ENCODE measurements around the gene NGB.

The NGB gene

DNA sequence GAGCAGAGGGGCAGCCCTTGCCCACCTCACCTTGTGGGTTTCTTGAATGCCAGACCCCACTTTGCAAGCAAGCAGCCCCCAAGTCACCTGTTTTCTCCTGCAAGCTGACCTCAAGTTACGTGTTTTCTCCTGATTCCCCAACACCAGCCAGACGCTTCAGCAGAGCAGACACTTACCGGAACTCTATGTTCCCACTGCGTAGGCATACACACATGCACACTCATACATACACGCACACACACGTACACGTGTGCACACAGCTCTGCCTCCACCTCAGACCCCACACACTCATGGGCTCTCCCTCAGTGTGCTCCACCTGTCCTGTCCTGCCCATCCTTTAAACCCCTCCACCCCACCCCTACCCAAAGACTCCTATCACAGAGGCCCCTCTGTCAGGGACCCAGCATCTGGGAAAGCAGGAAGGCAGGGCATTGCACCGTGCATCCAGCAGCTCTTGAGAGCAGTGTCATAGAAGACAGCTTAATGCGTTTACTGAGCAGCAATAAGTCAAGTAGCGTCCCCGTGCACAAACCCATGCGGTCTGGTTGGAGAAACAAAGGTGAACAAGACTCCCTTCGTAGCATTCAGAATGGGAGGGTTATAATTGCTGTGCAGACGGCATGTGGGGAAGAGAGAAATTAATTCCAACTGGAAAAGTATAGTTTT lies 45.0 kb downstream of the NGB start:
- DNase-seq, result no peak

DNA sequence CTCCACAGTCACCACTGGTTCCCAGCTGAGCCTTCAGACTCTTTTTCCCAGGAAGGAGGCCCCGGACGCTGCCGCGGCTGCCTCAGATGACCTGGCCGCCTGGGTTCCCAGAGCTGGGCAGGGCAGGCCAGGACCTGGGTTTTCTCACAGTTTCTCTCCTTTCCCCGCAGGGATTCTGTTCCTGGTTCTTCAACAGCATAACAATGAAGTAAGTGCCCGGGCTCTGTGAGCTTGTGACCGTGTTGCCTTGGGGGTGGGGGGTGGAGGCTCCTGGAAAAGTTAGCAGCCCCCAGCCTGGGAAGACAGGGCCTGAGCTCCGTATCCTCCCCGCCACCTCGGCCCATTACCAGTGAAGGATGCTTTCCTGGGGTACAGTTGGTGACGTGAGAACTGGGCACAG lies 45.8 kb downstream of the NGB start:
- no peak for DNase-seq

DNA sequence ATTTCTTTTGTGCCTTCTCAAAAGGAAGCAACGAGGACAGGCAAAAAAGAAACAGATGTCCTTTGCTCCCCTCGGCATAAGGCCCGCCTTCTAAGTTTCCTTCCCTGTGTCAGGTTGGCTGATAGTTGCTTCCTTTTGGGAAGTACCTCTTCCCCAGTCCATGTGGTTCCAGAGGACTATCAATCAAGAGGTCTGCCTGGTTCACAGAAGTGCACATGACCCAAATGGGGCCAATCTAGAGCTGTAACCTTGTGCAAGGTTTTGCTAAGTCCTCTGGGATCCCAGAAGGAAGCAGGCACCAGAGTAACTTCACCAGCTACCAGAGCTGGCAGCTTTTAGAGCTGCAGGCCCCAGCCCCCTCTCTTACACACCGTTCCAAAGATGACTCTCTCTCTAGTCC lies 46.8 kb downstream of the NGB start:
- DNase-seq, result no peak

DNA sequence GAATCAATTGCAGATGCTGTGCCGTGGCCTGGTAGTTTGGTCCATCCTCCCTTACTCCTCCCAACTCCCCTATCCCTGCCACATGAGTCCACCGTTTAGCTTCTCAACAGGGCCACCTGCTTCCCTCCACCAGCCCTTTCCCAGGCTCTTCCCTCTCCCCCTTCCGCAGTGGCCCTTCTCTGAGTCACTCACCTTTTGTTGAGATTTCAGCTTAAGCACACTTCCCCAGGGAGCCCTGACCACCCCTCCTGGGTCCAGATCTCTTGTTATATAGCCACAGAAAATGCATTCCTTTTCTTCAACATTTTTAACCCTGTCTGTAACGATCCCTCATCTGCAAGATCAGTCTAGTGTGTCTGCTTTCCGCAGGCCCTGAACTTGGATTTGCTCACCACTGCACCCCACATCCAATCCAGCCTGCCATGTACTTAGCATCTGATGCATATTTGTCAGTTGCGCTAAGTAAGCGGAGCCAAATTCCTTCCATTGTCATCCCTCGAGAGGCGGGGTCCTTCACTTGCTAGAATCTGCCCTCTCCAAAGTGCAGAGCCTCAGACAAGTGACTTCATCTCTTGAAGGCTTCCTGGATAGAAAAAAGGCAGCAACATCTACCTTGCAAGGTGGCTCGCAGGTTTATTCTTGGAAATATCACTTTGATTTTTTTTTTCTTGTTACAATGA lies 48.3 kb downstream of the NGB start:
- DNase-seq, result no peak

DNA sequence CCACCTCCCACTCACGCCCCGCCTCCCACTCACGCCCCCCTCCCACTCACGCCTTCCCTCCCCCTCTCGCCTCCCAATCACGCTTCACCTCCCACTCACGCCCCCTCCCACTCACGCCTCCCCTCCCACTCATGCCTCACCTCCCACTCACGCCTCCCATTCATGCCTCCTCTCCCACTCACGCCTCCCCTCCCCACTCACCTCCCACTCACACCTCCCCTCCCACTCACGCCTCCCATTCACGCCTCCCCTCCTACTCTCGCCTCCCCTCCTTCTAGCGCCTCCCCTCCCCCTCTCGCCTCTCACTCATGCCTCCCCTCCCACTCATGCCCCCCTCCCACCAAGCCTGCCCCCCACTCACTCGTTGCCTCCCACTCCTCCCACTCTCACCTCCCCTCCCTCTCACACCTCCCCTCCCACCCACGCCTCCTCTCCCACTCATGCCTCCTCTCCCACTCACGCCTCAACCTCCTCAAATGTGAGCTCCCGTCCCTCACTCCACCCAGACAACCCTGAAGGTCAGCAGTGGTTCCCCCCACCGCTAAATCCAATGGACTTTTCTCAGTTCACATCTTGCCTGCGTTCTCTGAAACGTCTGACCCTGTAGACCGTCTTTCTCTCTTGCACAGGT lies 49.6 kb downstream of the NGB start:
- DNase-seq, result no peak

DNA sequence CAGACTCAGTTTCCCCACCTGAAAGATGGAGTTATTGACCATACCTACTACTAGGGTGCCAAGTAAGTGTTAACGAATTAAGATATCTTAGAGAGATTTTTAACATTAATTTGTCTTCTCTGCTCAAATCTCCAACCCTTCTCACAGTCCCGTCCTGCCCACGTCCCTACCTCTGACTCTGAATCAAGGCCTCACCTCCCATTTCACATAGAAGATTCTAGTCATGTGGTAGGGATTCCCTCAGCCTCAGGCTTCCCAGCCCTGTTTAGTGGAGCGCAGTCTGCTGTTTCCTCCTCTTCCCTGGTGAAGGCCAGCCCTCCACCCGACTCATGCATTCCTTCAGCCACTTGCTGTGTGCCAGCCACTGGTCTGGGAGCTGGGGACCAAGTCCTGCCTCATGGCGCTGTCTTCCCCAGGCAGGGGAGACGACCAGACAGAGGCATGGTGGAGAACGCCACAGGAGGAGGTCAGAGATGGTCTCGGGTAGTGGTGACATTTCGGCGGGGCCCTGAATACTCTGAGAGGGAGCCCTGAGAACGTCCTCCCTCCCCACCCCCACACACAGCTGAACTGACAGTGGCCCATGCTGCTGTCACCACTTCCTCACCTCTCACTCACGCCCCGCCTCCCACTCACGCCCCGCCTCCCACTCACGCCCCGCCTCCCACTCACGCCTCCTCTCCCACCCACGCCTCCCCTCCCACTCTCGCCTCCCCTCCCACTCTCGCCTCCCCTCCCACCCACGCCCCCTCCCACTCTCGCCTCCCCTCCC lies 50.6 kb downstream of the NGB start:
- DNase-seq, result no peak

DNA sequence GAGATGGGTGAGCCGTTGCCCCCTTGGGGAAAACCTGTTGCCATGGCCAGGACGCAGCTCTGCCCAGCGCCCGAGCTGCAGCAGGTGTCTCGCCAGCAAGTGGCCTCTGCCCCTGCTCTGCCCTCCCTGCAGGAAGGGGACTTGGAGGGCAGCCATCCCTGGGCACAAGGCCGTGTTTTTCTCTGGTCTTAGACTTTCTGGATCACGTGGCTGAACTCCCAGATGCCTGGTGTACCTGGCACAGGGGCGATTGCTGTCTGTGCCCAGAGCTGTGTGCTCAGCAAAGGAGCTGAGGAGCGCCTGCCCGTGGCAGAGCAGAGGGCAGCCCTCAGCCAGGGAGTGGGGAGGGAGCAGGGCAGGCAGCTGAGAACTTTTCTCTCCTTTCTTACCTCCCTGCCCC lies 51.4 kb downstream of the NGB start:
- DNase-seq, result peak; percentile 72 to 81

DNA sequence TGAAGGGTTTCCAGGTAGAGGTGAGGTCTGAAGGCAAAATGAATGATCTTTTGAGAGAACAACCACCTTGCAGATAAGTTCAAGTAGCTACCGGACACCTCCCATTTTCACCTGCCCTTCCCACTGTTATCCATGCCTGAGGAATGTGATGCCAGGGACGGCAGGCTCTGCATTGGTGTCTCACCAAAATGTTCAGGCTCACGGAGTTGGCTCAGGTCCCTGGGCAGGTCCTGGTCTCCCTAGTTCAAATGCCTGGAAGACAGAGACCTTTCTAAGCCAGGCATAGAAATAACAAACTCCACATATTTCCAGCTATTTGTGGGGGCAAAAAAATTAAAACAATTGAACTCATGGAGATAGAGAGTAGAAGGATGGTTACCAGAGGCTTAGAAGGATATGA lies 53.5 kb downstream of the NGB start:
- DNase-seq, result peak; percentile 14 to 68
